Stimulated activated CD4-positive, alpha-beta T cell treated with anti-CD3 and anti-CD28 coated beads, Interleukin-15, amount 100 ng/mL, for 48 hours (primary cell): ENCODE results near the gene WDR70.

ENCODE experiments used
- DNase-seq, 2 donors: peaks; one replicate each; pipeline ENCODE4 v3.0.0-alpha.2; 2020; ENCODE audit warnings: low read depth in 2 of 2

Gene WDR70

GRCh38 chr5:37723162-37723961 lies 344.2 kb downstream of the WDR70 start:
- DNase-seq, result no peak

- no peak for DNase-seq
Measured at GRCh38 chr5:37724395-37725125, 345.4 kb downstream of the WDR70 start.

- no peak for DNase-seq
Measured at GRCh38 chr5:37725185-37725584, 346.1 kb downstream of the WDR70 start.

- DNase-seq, result no peak
Measured at GRCh38 chr5:37727238-37727637, 348.1 kb downstream of the WDR70 start.

GRCh38 chr5:37730896-37731455 lies 351.9 kb downstream of the WDR70 start:
- no peak for DNase-seq

GRCh38 chr5:37734114-37734513 lies 355.0 kb downstream of the WDR70 start:
- no peak for DNase-seq

GRCh38 chr5:37735649-37736347 lies 356.7 kb downstream of the WDR70 start:
- no peak for DNase-seq

GRCh38 chr5:37736397-37736796 lies 357.3 kb downstream of the WDR70 start:
- no peak for DNase-seq

GRCh38 chr5:37737326-37738056 lies 358.4 kb downstream of the WDR70 start:
- no peak for DNase-seq

- no peak for DNase-seq
Measured at GRCh38 chr5:37738057-37738691, 359.1 kb downstream of the WDR70 start.

- DNase-seq, result no peak
Measured at GRCh38 chr5:37738865-37739488, 359.9 kb downstream of the WDR70 start.

GRCh38 chr5:37739817-37740261 lies 360.7 kb downstream of the WDR70 start:
- no peak for DNase-seq

- no peak for DNase-seq
Measured at GRCh38 chr5:37740331-37741066, 361.4 kb downstream of the WDR70 start.

- DNase-seq, result no peak
Measured at GRCh38 chr5:37742111-37742510, 363.0 kb downstream of the WDR70 start.

GRCh38 chr5:37751227-37751626 lies 372.1 kb downstream of the WDR70 start:
- DNase-seq, result no peak

- no peak for DNase-seq
Measured at GRCh38 chr5:37754976-37755375, 375.9 kb downstream of the WDR70 start.

GRCh38 chr5:37755581-37755980 lies 376.5 kb downstream of the WDR70 start:
- no peak for DNase-seq

- no peak for DNase-seq
Measured at GRCh38 chr5:37756248-37756647, 377.1 kb downstream of the WDR70 start.

- no peak for DNase-seq
Measured at GRCh38 chr5:37757980-37758582, 379.0 kb downstream of the WDR70 start.
